ENCODE results near the gene LENEP. TPM values are rescaled to one million over a fixed set of nuclear protein-coding genes. Genes with fewer than 3 reads are reported as not detected.

LENEP gene
- total and polyA plus RNA-seq, 4 experiments from 2014 or later: 1.1 to 3.1 TPM; not detected in 2

- H3K4me1 Mint-ChIP-seq: peaks cover 20 to 36% (median 31%) of the 10 kb centered on the region in 4 donors
- CTCF ChIA-PET (ENCODE audit: partially characterized antibody): interaction anchor here (1.0 to 16.3 kb wide), 8 partner anchors 9 to 88 kb away, joined by 3 to 381 read pairs (median 5); partner anchors contain the start of genes ADAM15, CKS1B and SHC1
Measured at GRCh38 chr1:154996966-154997701, 3.7 kb downstream of the LENEP start.

GRCh38 chr1:154998201-154998780 lies 4.9 kb downstream of the LENEP start:
- peak overlapping the region in 6 of 7 donors; percentile 18 to 96 (median 79) for H3K27ac Mint-ChIP-seq
- CTCF ChIA-PET (ENCODE audit: partially characterized antibody): interaction anchor here (0.6 to 16.3 kb wide), 12 partner anchors 11 to 81 kb away, joined by 3 to 381 read pairs (median 16); partner anchors contain the start of genes CKS1B, FLAD1, PBXIP1 and PMVK
- peak overlapping the region in 3 of 8 donors; percentile 20 to 69 (median 62) for H3K4me3 Mint-ChIP-seq
- peaks cover 0 to 3% (median 0%) of the 10 kb centered on the region in 8 donors for H3K9me3 Mint-ChIP-seq
- POLR2A ChIA-PET (ENCODE audit: partially characterized antibody): interaction anchor here (1.0 to 38.9 kb wide), 5 partner anchors 8 to 61 kb away, joined by 3 to 1543 read pairs (median 27); partner anchors contain the start of genes CKS1B, FLAD1, PBXIP1 and PMVK
- no peak overlapping the region for H3K27ac ChIP-seq (ENCODE audit: low read depth, low read length)
- no peaks in the 10 kb centered on the region for H3K36me3 ChIP-seq (ENCODE audit: insufficient read depth, low read length)
- H3K4me1 Mint-ChIP-seq: peaks cover 20 to 43% (median 31%) of the 10 kb centered on the region in 4 donors
- peaks cover 0 to 19% of the 10 kb centered on the region in 2 donors for H3K36me3 Mint-ChIP-seq
- intact Hi-C loops (cut with micrococcal nuclease): no loop called here
- H3K27me3 ChIP-seq (ENCODE audit: insufficient read depth, low read length): no peaks in the 10 kb centered on the region
- no peak overlapping the region for H3K4me3 ChIP-seq (ENCODE audit: low read length in 2 of 2)
- no peaks in the 10 kb centered on the region for H3K27me3 Mint-ChIP-seq
- H3K4me1 ChIP-seq (ENCODE audit: insufficient read depth, low read length): peaks cover 29% of the 10 kb centered on the region
- no peak for DNase-seq
- no peaks in the 10 kb centered on the region for H3K9me3 ChIP-seq (ENCODE audit: control insufficient read depth in 1 of 2, low read length in 2 of 2)

More at GRCh38 chr1:154996966-154997701, 3.7 kb downstream of the LENEP start:
- H3K9me3 Mint-ChIP-seq: peaks cover 0 to 3% (median 0%) of the 10 kb centered on the region in 8 donors
- POLR2A ChIA-PET (ENCODE audit: partially characterized antibody): interaction anchor here (0.5 to 38.9 kb wide), 5 partner anchors 10 to 146 kb away, joined by 3 to 1543 read pairs (median 67); partner anchors contain the start of genes CKS1B, FLAD1, PBXIP1 and PYGO2
- no peak overlapping the region for H3K27ac ChIP-seq (ENCODE audit: low read depth, low read length)
- peak overlapping the region in 5 of 8 donors; percentile 21 to 69 (median 42) for H3K4me3 Mint-ChIP-seq
- no peaks in the 10 kb centered on the region for H3K27me3 ChIP-seq (ENCODE audit: insufficient read depth, low read length)
- no peak for DNase-seq
- intact Hi-C loops (cut with micrococcal nuclease): no loop called here
- no peaks in the 10 kb centered on the region for H3K9me3 ChIP-seq (ENCODE audit: control insufficient read depth in 1 of 2, low read length in 2 of 2)
- H3K36me3 Mint-ChIP-seq: peaks cover 0 to 19% of the 10 kb centered on the region in 2 donors
- H3K27me3 Mint-ChIP-seq: no peaks in the 10 kb centered on the region
- H3K36me3 ChIP-seq (ENCODE audit: insufficient read depth, low read length): no peaks in the 10 kb centered on the region
- H3K27ac Mint-ChIP-seq: peak overlapping the region in 6 of 7 donors; percentile 33 to 90 (median 46)
- no peak overlapping the region for H3K4me3 ChIP-seq (ENCODE audit: low read length in 2 of 2)
- peaks cover 29% of the 10 kb centered on the region for H3K4me1 ChIP-seq (ENCODE audit: insufficient read depth, low read length)

GRCh38 chr1:154998818-154999570 lies 5.6 kb downstream of the LENEP start:
- Histone ChIP-seq H3K27ac (ENCODE audit: low read depth, low read length) (peak overlapping the region; percentile 92), H3K36me3 (ENCODE audit: insufficient read depth, low read length) (no peaks in the 10 kb centered on the region), H3K27me3 (ENCODE audit: insufficient read depth, low read length) (no peaks in the 10 kb centered on the region), H3K4me3 (ENCODE audit: low read length in 2 of 2) (peak overlapping the region in 1 of 2 donors; percentile 46), H3K9me3 (ENCODE audit: control insufficient read depth in 1 of 2, low read length in 2 of 2) (no peaks in the 10 kb centered on the region), H3K4me1 (ENCODE audit: insufficient read depth, low read length) (peaks cover 31% of the 10 kb centered on the region)
- peaks cover 20 to 49% (median 32%) of the 10 kb centered on the region in 4 donors for H3K4me1 Mint-ChIP-seq
- peak overlapping the region; percentile 62 to 91 (median 88) for H3K4me3 Mint-ChIP-seq
- peaks cover 0 to 2% (median 0%) of the 10 kb centered on the region in 8 donors for H3K9me3 Mint-ChIP-seq
- ChIA-PET CTCF (ENCODE audit: partially characterized antibody) (interaction anchor here (0.6 to 16.3 kb wide), 18 partner anchors 9 to 439 kb away, joined by 3 to 381 read pairs (median 7); partner anchors contain the start of genes CKS1B, FLAD1, PBXIP1 and PMVK), POLR2A (ENCODE audit: partially characterized antibody) (interaction anchor here (1.4 to 38.9 kb wide), 4 partner anchors 15 to 62 kb away, joined by 4 to 1543 read pairs (median 170); partner anchors contain the start of genes CKS1B, FLAD1, PBXIP1 and PMVK)
- H3K27ac Mint-ChIP-seq: peak overlapping the region; percentile 88 to 96 (median 94)
- peaks cover 0 to 19% of the 10 kb centered on the region in 2 donors for H3K36me3 Mint-ChIP-seq
- no peaks in the 10 kb centered on the region for H3K27me3 Mint-ChIP-seq
- peak; percentile 52 to 72 (median 65) for DNase-seq
- intact Hi-C loops (cut with micrococcal nuclease): loop anchor here (1.0 kb wide), 4 partner anchors 16 to 38 kb away; partner anchors contain the start of genes CKS1B, FLAD1 and PYGO2

GRCh38 chr1:154999571-155000410 lies 6.4 kb downstream of the LENEP start:
- Mint-ChIP-seq H3K36me3 (peaks cover 0 to 24% of the 10 kb centered on the region in 2 donors), H3K4me3 (peak overlapping the region; percentile 92 to 99 (median 94)), H3K4me1 (peaks cover 25 to 57% (median 39%) of the 10 kb centered on the region in 4 donors), H3K27ac (peak overlapping the region; percentile 90 to 98 (median 98)), H3K9me3 (peaks cover 0 to 2% (median 0%) of the 10 kb centered on the region in 8 donors), H3K27me3 (no peaks in the 10 kb centered on the region)
- Histone ChIP-seq H3K27me3 (ENCODE audit: insufficient read depth, low read length) (no peaks in the 10 kb centered on the region), H3K4me1 (ENCODE audit: insufficient read depth, low read length) (peaks cover 39% of the 10 kb centered on the region), H3K36me3 (ENCODE audit: insufficient read depth, low read length) (no peaks in the 10 kb centered on the region), H3K9me3 (ENCODE audit: control insufficient read depth in 1 of 2, low read length in 2 of 2) (no peaks in the 10 kb centered on the region), H3K4me3 (ENCODE audit: low read length in 2 of 2) (peak overlapping the region; percentile 52 to 55), H3K27ac (ENCODE audit: low read depth, low read length) (peak overlapping the region; percentile 92)
- CTCF ChIA-PET (ENCODE audit: partially characterized antibody): interaction anchor here (0.6 to 16.3 kb wide), 19 partner anchors 10 to 440 kb away, joined by 3 to 381 read pairs (median 6); partner anchors contain the start of genes CKS1B, FLAD1, PBXIP1 and PMVK
- DNase-seq: peak in 4 of 5 donors; percentile 45 to 83 (median 50)
- POLR2A ChIA-PET (ENCODE audit: partially characterized antibody): interaction anchor here (0.6 to 38.9 kb wide), 6 partner anchors 15 to 63 kb away, joined by 3 to 1543 read pairs (median 18); partner anchors contain the start of genes ADAM15, CKS1B, FLAD1 and PBXIP1
- intact Hi-C loops (cut with micrococcal nuclease): loop anchor here (1.0 to 5.0 kb wide), 6 partner anchors 16 to 442 kb away; partner anchors contain the start of genes ADAM15, CKS1B, FLAD1 and PYGO2

- peak overlapping the region; percentile 52 to 80 for H3K4me3 ChIP-seq (ENCODE audit: low read length in 2 of 2)
- peak in 1 of 5 donors; percentile 43 for DNase-seq
- CTCF ChIA-PET (ENCODE audit: partially characterized antibody): interaction anchor here (0.9 to 16.3 kb wide), 13 partner anchors 13 to 174 kb away, joined by 3 to 381 read pairs (median 12); partner anchors contain the start of genes CKS1B, FLAD1, PBXIP1 and PMVK
- no peaks in the 10 kb centered on the region for H3K27me3 Mint-ChIP-seq
- no peaks in the 10 kb centered on the region for H3K9me3 ChIP-seq (ENCODE audit: control insufficient read depth in 1 of 2, low read length in 2 of 2)
- POLR2A ChIA-PET (ENCODE audit: partially characterized antibody): interaction anchor here (0.7 to 38.9 kb wide), 4 partner anchors 14 to 63 kb away, joined by 8 to 1543 read pairs (median 170); partner anchors contain the start of genes ADAM15, CKS1B, FLAD1 and PBXIP1
- H3K4me1 ChIP-seq (ENCODE audit: insufficient read depth, low read length): peaks cover 44% of the 10 kb centered on the region
- peaks cover 0 to 2% (median 0%) of the 10 kb centered on the region in 8 donors for H3K9me3 Mint-ChIP-seq
- H3K36me3 ChIP-seq (ENCODE audit: insufficient read depth, low read length): no peaks in the 10 kb centered on the region
- peaks cover 0 to 24% of the 10 kb centered on the region in 2 donors for H3K36me3 Mint-ChIP-seq
- peaks cover 28 to 63% (median 43%) of the 10 kb centered on the region in 4 donors for H3K4me1 Mint-ChIP-seq
- H3K4me3 Mint-ChIP-seq: peak overlapping the region; percentile 92 to 99 (median 94)
- peak overlapping the region; percentile 92 for H3K27ac ChIP-seq (ENCODE audit: low read depth, low read length)
- H3K27ac Mint-ChIP-seq: peak overlapping the region; percentile 90 to 98 (median 98)
- H3K27me3 ChIP-seq (ENCODE audit: insufficient read depth, low read length): no peaks in the 10 kb centered on the region
- intact Hi-C loops (cut with micrococcal nuclease): loop anchor here (5.0 kb wide), 2 partner anchors 52 to 443 kb away; partner anchors contain the start of genes ADAM15 and UBE2Q1
Measured at GRCh38 chr1:155000411-155000725, 7.0 kb downstream of the LENEP start.

Measured in CD4-positive, alpha-beta memory T cell (primary cell).